HepG2 (cell line): ENCODE results near the gene POLA1. TPM values are rescaled to one million over a fixed set of nuclear protein-coding genes. Genes with fewer than 3 reads are reported as not detected.

Experiments used
- ATAC-seq: fragments of 200-7000 bp; cut with Tn5 transposase; 3 replicates; pipeline ENCODE4 v1.9.1; 2020; ENCODE audit warnings: mild to moderate bottlenecking, moderate library complexity
- BruUV-seq: library from RNA; stranded (reverse); fragments of 400-500 nt; replicated peaks from 2 replicates; lab custom pipeline; 2021; lab: Mats Ljungman, UMichigan
- CTCF ChIA-PET: fragments of 300-600 bp; formaldehyde crosslinking; extraction: SDS; loops from one replicate; lab custom pipeline; 2021; ENCODE audit warnings: low total read pairs, inconsistent platforms, low intra/inter-chr PET ratio; lab: Yijun Ruan, JAX
- POLR2A ChIA-PET: fragments of 350-600 bp; sonication (Branson Sonifier 250); formaldehyde crosslinking; loops from one replicate; lab custom pipeline; 2020; ENCODE audit warnings: antibody characterized with exemption, inconsistent platforms; lab: Yijun Ruan, JAX
- DNase-seq: peaks from one replicate; pipeline ENCODE4 v3.0.0-alpha.2; 2015; ENCODE audit warnings: low spot score
- FAIRE-seq: peaks from 3 replicates; lab custom pipeline; 2011; peaks lifted over from hg19 to GRCh38; lab: Jason Lieb, UNC
- H2AFZ ChIP-seq: one replicate; pipeline ENCODE4 v1.6.1; 2011; ENCODE audit warnings: low read length, inconsistent platforms
- H3K27ac ChIP-seq: fragments of 300-600 bp; 3 replicates; pipeline ENCODE4 v1.8.0; 2011; ENCODE audit warnings: mixed run types, mild to moderate bottlenecking, mixed read lengths, low read length, inconsistent platforms; ENCODE audit not compliant: insufficient read depth; ENCODE audit errors: extremely low read length
- H3K27me3 ChIP-seq, 2 experiments: fragments of 200-600 bp in 1 of 2; 2 replicates in 1 of 2; 3 replicates in 1 of 2; pipeline versions ENCODE4 v1.6.0 to v1.8.0; 2011; ENCODE audit warnings: low read length in 2 of 2, mild to moderate bottlenecking in 2 of 2, moderate library complexity in 2 of 2, inconsistent platforms in 1 of 2; ENCODE audit not compliant: insufficient read depth in 2 of 2, control insufficient read depth in 1 of 2
- H3K36me3 ChIP-seq, 2 experiments: fragments of 200-600 bp in 1 of 2; replicated peaks in 1 of 2; 2 replicates in 1 of 2; 3 replicates in 1 of 2; pipeline versions ENCODE4 v1.5.1 to v1.8.0; 2011; ENCODE audit warnings: low read length in 2 of 2, inconsistent platforms in 1 of 2; ENCODE audit not compliant: insufficient read depth in 2 of 2, control insufficient read depth in 1 of 2
- H3K4me1 ChIP-seq: 2 replicates; pipeline ENCODE4 v1.5.1; 2012; ENCODE audit warnings: low read length, inconsistent platforms; ENCODE audit not compliant: insufficient read depth
- H3K4me2 ChIP-seq: 2 replicates; pipeline ENCODE4 v1.6.0; 2011; ENCODE audit warnings: low read depth, low read length, inconsistent platforms
- H3K4me3 ChIP-seq, 3 experiments: fragments of 200-600 bp in 1 of 3; sonication (generic), shearing (Covaris generic) in 1 of 3; replicated peaks in 1 of 3; 2 replicates each; pipeline ENCODE4 v1.5.1; 2011 to 2016; ENCODE audit warnings: low read length in 3 of 3, inconsistent platforms in 2 of 3, low read depth in 2 of 3, mild to moderate bottlenecking in 2 of 3, control low read depth in 1 of 3, mixed read lengths in 1 of 3; ENCODE audit not compliant: insufficient read depth in 1 of 3
- H3K79me2 ChIP-seq: one replicate; pipeline ENCODE4 v1.6.1; 2011; ENCODE audit warnings: low read length, inconsistent platforms; ENCODE audit not compliant: insufficient read depth
- H3K9ac ChIP-seq: 2 replicates; pipeline ENCODE4 v1.6.0; 2011; ENCODE audit warnings: mild to moderate bottlenecking, low read depth, low read length, inconsistent platforms; ENCODE audit not compliant: insufficient read depth
- H3K9me3 ChIP-seq: 2 replicates; pipeline ENCODE4 v1.5.1; 2012; ENCODE audit warnings: mild to moderate bottlenecking, low read length
- H4K20me1 ChIP-seq: 2 replicates; pipeline ENCODE4 v1.6.0; 2011; ENCODE audit warnings: inconsistent platforms, mild to moderate bottlenecking, low read length, moderate library complexity; ENCODE audit not compliant: insufficient read depth
- PRPF4 ChIP-seq: fragments of 200-400 bp; formaldehyde crosslinking; IDR thresholded peaks from 2 replicates; pipeline ENCODE4 v1.6.1; 2016; ENCODE audit warnings: low read length, low read depth; ENCODE audit not compliant: poor library complexity, severe bottlenecking
- SMAD3 ChIP-seq: sonication (generic); formaldehyde crosslinking; IDR thresholded peaks from 2 replicates; pipeline ENCODE4 v1.4.0; 2020; ENCODE audit warnings: missing genetic modification reagents
- SP140L ChIP-seq: sonication (generic); formaldehyde crosslinking; IDR thresholded peaks from 2 replicates; pipeline ENCODE4 v1.4.0; 2020; ENCODE audit warnings: missing genetic modification reagents, borderline replicate concordance
- THAP9 ChIP-seq: sonication (generic); formaldehyde crosslinking; IDR thresholded peaks from 2 replicates; pipeline ENCODE4; 2020; ENCODE audit warnings: missing genetic modification reagents, mild to moderate bottlenecking, borderline replicate concordance
- ZNF564 ChIP-seq: sonication (generic); formaldehyde crosslinking; IDR thresholded peaks from 2 replicates; pipeline ENCODE4 v1.8.1; 2023; ENCODE audit warnings: mild to moderate bottlenecking, missing genetic modification reagents
- ZNF652 ChIP-seq: IDR thresholded peaks from 2 replicates; pipeline ENCODE4 v1.6.1; 2016; ENCODE audit warnings: low read depth, borderline replicate concordance
- ZNF775 ChIP-seq: sonication (generic); formaldehyde crosslinking; IDR thresholded peaks from 2 replicates; pipeline ENCODE4 v1.4.0; 2020; ENCODE audit warnings: missing genetic modification reagents, mild to moderate bottlenecking, moderate library complexity, borderline replicate concordance
- ZNF776 ChIP-seq: sonication (generic); formaldehyde crosslinking; IDR thresholded peaks from 2 replicates; pipeline ENCODE4 v1.4.0; 2020; ENCODE audit warnings: mild to moderate bottlenecking, missing genetic modification reagents
- WGBS: methylation state at CpG from one replicate; pipeline ENCODE4 v1.1.6; 2017; ENCODE audit warnings: low lambda C conversion rate; 5-methylcytosine and 5-hydroxymethylcytosine counted together
- in situ Hi-C: cut with HindIII; loops from 2 replicates; pipeline ENCODE4 v1.10.0; 2017; ENCODE audit warnings: low pct_unique_long_range_greater_than_20kb; ENCODE audit not compliant: extremely low pct_ligation_motif_present
- intact Hi-C: fragments of 100-400 bp; cut with micrococcal nuclease; formaldehyde crosslinking; loops from one replicate; pipeline ENCODE4 v1.10.0; 2022; ENCODE audit not compliant: unreplicated experiment
- polyA plus RNA-seq, 8 experiments: library from polyadenylated mRNA; depleted of rRNA in 3 of 8; stranded (reverse) in 7 of 8; unstranded in 1 of 8; fragments of >200 nt; fragmentation: Illumina TruSeq in 4 of 8; extraction: Trizol in 4 of 8; gene quantifications; 2 replicates each; pipeline versions ENCODE4 v1.2.1 to v1.2.3, GENCODE V29; 2011 to 2016; ENCODE audit warnings: low read depth in 4 of 8, missing spikeins in 1 of 8, mixed read lengths in 1 of 8; ENCODE audit not compliant: insufficient read depth in 1 of 8
- total RNA-seq, 5 experiments: library from RNA; depleted of rRNA; stranded (reverse); fragments of >200 nt; fragmentation: Illumina TruSeq; extraction: Trizol; gene quantifications; 2 replicates each; pipeline ENCODE4 v1.2.3, GENCODE V29; 2016; ENCODE audit warnings: low read depth in 1 of 5
- TF ChIP-seq, protein P1 (sequence below): sonication (generic); formaldehyde crosslinking; IDR thresholded peaks from 2 replicates; pipeline ENCODE4 v1.4.0; 2020; ENCODE audit warnings: mild to moderate bottlenecking, missing genetic modification reagents

Gene POLA1
- total and polyA plus RNA-seq, 2 of the 13 experiments (the other 11 are each of a cell fraction or from before 2014, with no cell fraction given): 3.3 to 26.5 TPM

- H3K27me3 ChIP-seq: no peaks in the 10 kb centered on the region
- ChIA-PET POLR2A (no interaction called here), CTCF (no interaction called here)
- no peak overlapping the region for H2AFZ ChIP-seq
- TF ChIP-seq SP140L (CRISPR knock-in tag) (no peak), ZNF564 (CRISPR knock-in tag) (no peak), ZNF776 (CRISPR knock-in tag) (no peak), SMAD3 (CRISPR knock-in tag) (no peak), PRPF4 (no peak), THAP9 (CRISPR knock-in tag) (no peak), ZNF652 (no peak), ZNF775 (CRISPR knock-in tag) (no peak)
- TF ChIP-seq, protein P1, sequence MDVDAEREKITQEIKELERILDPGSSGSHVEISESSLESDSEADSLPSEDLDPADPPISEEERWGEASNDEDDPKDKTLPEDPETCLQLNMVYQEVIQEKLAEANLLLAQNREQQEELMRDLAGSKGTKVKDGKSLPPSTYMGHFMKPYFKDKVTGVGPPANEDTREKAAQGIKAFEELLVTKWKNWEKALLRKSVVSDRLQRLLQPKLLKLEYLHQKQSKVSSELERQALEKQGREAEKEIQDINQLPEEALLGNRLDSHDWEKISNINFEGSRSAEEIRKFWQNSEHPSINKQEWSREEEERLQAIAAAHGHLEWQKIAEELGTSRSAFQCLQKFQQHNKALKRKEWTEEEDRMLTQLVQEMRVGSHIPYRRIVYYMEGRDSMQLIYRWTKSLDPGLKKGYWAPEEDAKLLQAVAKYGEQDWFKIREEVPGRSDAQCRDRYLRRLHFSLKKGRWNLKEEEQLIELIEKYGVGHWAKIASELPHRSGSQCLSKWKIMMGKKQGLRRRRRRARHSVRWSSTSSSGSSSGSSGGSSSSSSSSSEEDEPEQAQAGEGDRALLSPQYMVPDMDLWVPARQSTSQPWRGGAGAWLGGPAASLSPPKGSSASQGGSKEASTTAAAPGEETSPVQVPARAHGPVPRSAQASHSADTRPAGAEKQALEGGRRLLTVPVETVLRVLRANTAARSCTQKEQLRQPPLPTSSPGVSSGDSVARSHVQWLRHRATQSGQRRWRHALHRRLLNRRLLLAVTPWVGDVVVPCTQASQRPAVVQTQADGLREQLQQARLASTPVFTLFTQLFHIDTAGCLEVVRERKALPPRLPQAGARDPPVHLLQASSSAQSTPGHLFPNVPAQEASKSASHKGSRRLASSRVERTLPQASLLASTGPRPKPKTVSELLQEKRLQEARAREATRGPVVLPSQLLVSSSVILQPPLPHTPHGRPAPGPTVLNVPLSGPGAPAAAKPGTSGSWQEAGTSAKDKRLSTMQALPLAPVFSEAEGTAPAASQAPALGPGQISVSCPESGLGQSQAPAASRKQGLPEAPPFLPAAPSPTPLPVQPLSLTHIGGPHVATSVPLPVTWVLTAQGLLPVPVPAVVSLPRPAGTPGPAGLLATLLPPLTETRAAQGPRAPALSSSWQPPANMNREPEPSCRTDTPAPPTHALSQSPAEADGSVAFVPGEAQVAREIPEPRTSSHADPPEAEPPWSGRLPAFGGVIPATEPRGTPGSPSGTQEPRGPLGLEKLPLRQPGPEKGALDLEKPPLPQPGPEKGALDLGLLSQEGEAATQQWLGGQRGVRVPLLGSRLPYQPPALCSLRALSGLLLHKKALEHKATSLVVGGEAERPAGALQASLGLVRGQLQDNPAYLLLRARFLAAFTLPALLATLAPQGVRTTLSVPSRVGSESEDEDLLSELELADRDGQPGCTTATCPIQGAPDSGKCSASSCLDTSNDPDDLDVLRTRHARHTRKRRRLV (CRISPR knock-in tag): no peak
- intact Hi-C loops (no loop called here), in situ Hi-C loops (no loop called here)
- no peak for DNase-seq
- BruUV-seq: no TSS peak
- 89% methylated on average over 3 of the region's 3 CpGs for WGBS
- FAIRE-seq: no peak
- H3K4me3 ChIP-seq: no peak overlapping the region
- H3K9ac ChIP-seq: no peak overlapping the region
- H3K36me3 ChIP-seq: no peaks in the 10 kb centered on the region
- H3K4me1 ChIP-seq: peaks cover 41% of the 10 kb centered on the region
- no peak for ATAC-seq
- H3K4me2 ChIP-seq: no peak overlapping the region
- peaks cover 6% of the 10 kb centered on the region for H3K79me2 ChIP-seq
- no peaks in the 10 kb centered on the region for H4K20me1 ChIP-seq
- H3K9me3 ChIP-seq: no peaks in the 10 kb centered on the region
- no peak overlapping the region for H3K27ac ChIP-seq
Observed at GRCh38 chrX:24668111-24668510, 25.6 kb upstream of the POLA1 start.
